Cardiac atrium fibroblast (primary cell): Measurements from ENCODE around the gene PDCD11. TPM values are rescaled to one million over a fixed set of nuclear protein-coding genes. Genes with fewer than 3 reads are reported as not detected.

Source experiments
- total RNA-seq: library from RNA; depleted of rRNA; stranded (reverse); fragments of >200 nt; gene quantifications from 2 replicates; pipeline ENCODE4 v1.2.3, GENCODE V29; 2015

The PDCD11 gene, protein sequence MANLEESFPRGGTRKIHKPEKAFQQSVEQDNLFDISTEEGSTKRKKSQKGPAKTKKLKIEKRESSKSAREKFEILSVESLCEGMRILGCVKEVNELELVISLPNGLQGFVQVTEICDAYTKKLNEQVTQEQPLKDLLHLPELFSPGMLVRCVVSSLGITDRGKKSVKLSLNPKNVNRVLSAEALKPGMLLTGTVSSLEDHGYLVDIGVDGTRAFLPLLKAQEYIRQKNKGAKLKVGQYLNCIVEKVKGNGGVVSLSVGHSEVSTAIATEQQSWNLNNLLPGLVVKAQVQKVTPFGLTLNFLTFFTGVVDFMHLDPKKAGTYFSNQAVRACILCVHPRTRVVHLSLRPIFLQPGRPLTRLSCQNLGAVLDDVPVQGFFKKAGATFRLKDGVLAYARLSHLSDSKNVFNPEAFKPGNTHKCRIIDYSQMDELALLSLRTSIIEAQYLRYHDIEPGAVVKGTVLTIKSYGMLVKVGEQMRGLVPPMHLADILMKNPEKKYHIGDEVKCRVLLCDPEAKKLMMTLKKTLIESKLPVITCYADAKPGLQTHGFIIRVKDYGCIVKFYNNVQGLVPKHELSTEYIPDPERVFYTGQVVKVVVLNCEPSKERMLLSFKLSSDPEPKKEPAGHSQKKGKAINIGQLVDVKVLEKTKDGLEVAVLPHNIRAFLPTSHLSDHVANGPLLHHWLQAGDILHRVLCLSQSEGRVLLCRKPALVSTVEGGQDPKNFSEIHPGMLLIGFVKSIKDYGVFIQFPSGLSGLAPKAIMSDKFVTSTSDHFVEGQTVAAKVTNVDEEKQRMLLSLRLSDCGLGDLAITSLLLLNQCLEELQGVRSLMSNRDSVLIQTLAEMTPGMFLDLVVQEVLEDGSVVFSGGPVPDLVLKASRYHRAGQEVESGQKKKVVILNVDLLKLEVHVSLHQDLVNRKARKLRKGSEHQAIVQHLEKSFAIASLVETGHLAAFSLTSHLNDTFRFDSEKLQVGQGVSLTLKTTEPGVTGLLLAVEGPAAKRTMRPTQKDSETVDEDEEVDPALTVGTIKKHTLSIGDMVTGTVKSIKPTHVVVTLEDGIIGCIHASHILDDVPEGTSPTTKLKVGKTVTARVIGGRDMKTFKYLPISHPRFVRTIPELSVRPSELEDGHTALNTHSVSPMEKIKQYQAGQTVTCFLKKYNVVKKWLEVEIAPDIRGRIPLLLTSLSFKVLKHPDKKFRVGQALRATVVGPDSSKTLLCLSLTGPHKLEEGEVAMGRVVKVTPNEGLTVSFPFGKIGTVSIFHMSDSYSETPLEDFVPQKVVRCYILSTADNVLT (N-terminal part only)
- total RNA-seq = 17.9 and 21.9 TPM in 2 replicates

DNA sequence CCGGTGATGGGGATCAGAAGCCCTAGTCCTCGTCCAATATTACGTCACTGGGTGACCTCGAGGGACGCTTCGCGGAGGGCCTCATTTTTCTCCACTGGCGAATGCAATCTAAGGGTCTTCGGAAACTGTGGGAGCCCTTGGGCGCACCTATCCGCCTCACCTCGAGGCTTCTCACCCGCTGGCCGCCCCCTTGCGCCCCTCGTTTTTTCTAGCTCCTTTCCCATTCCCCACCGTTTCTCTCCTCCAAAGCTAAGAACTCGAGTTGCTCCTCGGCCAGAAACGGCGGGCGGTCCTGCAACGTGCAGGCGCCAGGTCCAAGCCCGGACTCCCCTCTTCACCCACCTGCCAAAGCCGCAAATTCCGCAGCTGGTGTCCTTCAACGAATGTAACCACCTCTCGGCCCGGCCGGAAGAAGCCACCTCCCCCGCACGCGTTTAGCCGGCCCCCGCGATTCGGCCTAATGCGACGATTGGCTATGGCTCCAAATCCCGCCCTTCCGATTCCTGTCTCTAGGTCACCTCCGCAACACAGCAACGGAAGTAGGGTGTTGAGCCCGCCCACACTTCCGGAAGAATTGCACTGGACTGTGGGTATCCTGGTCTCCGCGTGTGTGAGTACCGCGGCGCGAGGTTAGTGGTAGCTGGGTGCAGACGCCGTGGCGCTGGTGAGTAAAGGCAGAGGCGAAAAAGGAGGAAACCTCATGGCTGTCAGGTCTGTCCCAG, at the start of gene PDCD11, which contains the start of gene ATP5MK:
Gene PDCD11 (plus strand): TSS at position 560 of the 722 bp plus-strand sequence. CDS start 1,801 bp downstream, outside the sequence.
Gene ATP5MK (minus strand): TSS at position 409 of the 722 bp plus-strand sequence. CDS start 4,018 bp downstream, outside the sequence.

DNA sequence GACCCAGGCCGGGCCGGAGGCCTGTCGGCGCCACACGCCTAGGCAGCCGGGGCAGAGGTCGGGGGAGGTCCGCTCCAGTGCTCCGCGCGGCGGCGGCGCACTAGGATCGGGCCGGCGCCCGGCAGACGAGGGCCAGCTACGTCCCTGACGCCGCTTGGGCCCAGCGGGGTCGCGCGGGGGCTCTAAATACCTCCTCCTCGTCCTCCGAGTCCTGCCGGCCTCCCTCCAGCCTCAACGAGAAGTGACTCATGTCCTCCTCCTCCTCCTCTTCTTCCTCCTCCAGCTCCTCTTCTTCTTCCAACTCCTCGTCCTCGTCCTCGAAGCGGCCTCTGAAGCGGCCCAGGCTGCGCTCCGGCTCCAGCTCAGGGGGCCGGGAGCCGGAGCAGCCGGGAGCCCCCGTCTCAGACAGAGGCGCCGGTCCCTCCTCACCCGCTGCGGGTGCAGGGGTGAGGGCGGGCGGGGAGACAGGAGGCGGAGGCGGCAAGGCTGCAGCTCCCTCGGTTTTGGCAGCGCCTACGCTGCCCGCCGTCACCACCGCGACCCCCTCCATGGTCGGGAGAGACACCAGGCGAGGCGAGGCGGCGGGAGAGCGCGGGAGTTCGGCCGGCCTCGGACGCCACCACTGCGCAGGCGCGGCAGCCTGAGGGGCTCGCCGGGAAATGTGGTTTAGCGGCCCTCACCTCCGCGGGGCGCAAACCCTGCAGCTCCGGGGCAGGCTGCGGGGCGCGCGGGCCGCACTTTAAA, 45.7 kb upstream of the PDCD11 start, which contains the start of gene PCGF6:
Gene PCGF6 (minus strand): TSS at position 624 of the 744 bp plus-strand sequence. CDS start 74 bp downstream, at position 550.

DNA sequence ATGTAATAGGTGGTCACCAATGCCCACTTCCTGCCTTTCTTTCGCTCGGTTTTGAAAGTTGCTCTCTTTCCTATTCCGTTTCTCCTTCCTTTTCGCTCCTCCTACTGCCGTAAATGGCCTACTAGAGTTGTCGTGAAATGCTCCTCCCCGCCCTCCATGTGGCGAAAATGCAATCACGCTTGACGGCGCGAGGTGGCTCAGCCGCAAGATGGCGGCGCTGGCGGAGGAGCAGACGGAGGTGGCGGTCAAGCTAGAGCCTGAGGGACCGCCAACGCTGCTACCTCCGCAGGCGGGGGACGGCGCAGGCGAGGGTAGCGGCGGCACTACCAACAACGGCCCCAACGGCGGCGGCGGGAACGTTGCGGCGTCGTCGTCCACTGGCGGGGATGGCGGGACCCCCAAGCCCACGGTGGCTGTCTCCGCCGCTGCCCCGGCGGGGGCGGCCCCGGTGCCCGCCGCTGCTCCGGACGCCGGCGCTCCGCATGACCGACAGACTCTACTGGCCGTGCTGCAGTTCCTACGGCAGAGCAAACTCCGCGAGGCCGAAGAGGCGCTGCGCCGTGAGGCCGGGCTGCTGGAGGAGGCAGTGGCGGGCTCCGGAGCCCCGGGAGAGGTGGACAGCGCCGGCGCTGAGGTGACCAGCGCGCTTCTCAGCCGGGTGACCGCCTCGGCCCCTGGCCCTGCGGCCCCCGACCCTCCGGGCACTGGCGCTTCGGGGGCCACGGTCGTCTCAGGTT, 28.5 kb upstream of the PDCD11 start, which contains the start of gene TAF5:
Gene TAF5 (plus strand): TSS at position 195 of the 737 bp plus-strand sequence. CDS start 14 bp downstream, at position 209.

DNA sequence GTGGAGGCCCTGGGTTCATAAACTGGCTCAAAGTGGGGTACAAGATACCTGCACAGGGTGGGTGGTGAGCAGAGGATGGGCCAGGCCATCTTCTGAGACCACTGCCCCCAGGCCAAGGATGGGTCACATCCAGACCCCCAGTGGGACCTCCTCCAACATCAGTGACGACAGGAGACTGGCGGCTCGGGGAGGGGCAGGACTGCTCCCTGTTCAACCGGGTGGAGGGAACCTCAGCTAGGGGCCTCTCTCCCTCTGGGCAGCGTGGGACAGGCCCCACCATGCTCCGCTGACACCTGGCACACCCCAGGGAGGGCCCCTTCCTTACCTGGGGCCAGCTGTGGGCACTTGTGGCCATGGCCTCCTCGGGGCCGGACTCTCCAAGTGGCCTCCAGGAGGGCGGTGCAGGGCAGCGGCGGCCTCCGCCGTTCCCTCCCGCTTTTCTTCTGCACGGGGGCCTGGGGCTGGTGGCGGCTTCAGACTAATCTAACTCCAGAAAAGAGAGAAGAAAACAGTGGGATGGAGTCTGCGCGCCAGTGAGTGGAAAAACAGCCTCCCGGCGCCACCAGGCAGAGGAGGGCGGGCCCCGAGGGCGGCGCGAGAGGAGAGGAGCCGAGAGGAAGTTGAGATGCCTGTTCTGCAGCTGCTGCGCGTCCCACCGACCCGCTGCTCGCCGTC, 55.5 kb downstream of the PDCD11 start, which contains the start of gene CALHM2:
Gene CALHM2 (minus strand): TSS at position 540 of the 675 bp plus-strand sequence. CDS start 2,429 bp downstream, outside the sequence.

DNA sequence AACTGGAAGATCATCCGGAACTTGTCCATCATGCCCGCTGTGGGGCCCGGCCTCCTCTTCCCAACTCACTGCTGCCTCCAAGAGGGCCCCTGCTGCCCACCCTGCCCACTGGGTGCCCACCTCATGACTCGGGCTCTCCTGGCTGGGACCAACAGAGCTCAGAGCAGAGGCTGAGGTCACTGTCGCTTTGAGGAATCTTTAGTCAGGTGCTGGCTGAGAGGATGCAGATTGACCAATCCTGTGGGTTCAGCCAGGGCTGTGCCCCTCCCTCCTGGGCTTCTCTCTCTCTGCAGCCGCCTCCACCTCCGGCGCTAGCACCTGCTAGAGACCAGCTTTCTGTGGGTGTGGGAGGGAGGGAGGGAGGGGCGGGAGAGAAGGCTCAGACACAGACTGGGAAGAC, 62.3 kb downstream of the PDCD11 start, which contains the start of gene CALHM1:
Gene CALHM1 (minus strand): TSS at position 181 of the 400 bp plus-strand sequence. CDS start 149 bp downstream, at position 32.

DNA sequence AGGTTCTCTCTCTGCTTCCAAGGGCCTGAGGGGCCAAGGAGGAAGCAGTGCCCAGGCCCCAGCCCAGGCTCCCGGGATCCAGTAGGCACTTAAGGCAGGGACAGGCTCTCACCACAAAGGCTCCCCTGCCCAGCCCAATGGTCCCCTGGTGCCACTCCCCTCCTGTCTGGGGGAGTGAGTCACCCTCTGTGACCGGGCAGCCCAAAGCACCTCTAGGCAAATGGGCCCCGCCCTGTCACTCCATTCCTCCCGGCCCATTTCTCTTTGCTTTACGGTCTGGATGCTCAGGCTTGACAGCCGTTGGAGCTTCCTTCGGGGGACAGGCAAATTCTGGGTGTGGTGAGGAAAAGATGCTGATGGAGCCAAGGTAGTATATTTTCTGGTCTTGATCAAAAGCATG, 82.7 kb downstream of the PDCD11 start, which contains the start of gene CALHM3:
Gene CALHM3 (minus strand): TSS at position 106 of the 400 bp plus-strand sequence. CDS start 208 bp downstream, outside the sequence.

DNA sequence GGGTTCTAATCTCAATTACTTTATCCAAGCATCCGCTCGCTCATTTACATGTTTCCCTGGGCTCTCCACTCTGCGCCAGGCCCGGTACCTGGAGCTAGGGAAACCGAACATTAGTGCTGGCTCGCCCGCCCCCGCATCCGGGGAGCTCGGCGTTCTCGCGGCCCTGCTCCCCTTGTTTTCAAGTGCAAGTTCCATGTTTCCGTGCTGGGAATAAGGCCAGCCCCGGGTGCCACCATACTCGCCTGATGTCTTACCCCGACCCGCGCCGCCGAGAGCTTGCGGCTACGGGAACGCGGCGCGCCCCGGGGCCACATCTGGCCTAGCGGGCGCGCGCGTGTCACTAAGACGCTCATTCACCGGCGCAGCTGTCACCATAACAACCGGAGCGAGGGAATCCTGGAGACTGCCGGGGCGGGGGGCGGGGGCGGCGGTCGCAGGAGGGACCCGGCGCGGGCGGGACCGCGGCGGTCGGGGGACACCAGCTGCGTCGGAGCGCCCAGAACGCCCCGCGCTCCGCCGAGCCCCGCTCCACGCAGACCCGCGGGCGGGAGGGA, 97.0 kb downstream of the PDCD11 start, which contains the start of gene NEURL1:
Gene NEURL1 (plus strand): TSS at position 344 of the 554 bp plus-strand sequence. CDS start 683 bp downstream, outside the sequence.

Other genes with a start within 250 kb of the PDCD11 start
- gene NT5C2, start 203.4 kb upstream of the PDCD11 start, total RNA-seq = 55.6 and 64.0 TPM in 2 replicates
- under 0.01 TPM in 1 of 2 replicates, not detected in the other for gene RPEL1, start 150.7 kb upstream of the PDCD11 start, total RNA-seq
- 0.36 and 0.97 TPM in 2 replicates for gene INA, start 119.5 kb upstream of the PDCD11 start, total RNA-seq
- gene PCGF6, start 45.5 kb upstream of the PDCD11 start, total RNA-seq = 7.6 and 7.9 TPM in 2 replicates
- 1.6 and 4.5 TPM in 2 replicates for gene TAF5, start 28.6 kb upstream of the PDCD11 start, total RNA-seq
- gene ATP5MK, start 151 bp upstream of the PDCD11 start, total RNA-seq = 368 and 388 TPM in 2 replicates
- 71.3 and 87.0 TPM in 2 replicates for gene CALHM2, start 55.7 kb downstream of the PDCD11 start, total RNA-seq
- gene CALHM1, start 62.3 kb downstream of the PDCD11 start, total RNA-seq = not detected in 2 replicates
- not detected in 2 replicates for gene CALHM3, start 82.6 kb downstream of the PDCD11 start, total RNA-seq
- gene NEURL1, start 97.1 kb downstream of the PDCD11 start, total RNA-seq = not detected in 2 replicates